ENCODE data around the gene SERHL2.
"Not testable (repeated sequence)": the region's sequence is repeated elsewhere in the genome, so short reads cannot be mapped to it uniquely, and the experiment has no call there.

SERHL2 gene

DNA sequence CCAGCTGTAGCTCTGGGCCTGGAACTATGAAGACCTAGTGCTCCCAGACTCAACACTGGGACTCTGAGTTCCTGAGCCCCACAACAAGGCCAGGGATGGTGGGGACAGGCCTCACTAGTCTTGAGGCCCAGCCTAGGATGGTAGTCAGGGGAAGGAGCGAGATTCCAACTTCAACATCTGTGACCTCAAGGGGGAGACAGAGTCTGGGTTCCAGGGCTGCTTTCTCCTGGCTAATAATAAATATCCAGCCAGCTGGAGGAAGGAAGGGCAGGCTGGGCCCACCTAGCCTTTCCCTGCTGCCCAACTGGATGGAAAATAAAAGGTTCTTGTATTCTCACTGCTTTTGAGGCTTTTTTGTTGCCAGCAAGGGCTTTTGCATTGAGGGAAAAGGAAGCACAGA lies 20.3 kb downstream of the SERHL2 start:
- DNase-seq (ENCODE audit: low read depth) = not testable (repeated sequence)

DNA sequence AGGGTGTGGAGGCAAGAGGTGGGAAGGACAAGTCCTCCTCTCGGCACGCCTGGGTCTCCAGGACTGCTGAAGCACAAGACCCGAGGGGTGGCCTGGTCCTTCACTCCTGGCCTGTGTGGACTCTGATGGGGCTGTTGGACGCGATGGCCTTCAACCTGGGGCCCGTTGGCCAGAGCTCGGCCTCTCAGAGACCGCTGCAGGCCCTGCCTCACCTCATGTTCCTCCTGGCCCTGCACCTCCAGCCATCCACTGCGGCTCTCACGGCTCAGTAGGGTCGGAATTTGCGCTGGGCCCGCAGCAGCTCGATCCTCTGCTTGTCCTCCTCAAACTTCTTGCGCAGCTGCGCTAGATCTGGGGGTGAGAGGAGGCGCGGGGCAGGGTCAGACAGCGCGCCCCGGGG lies 20.7 kb downstream of the SERHL2 start:
- not testable (repeated sequence) for DNase-seq (ENCODE audit: low read depth)

- DNase-seq (ENCODE audit: low read depth) = not testable (repeated sequence)
Observed at GRCh38 chr22:42575996-42576574, 22.3 kb downstream of the SERHL2 start.

GRCh38 chr22:42577141-42577540 lies 23.4 kb downstream of the SERHL2 start:
- DNase-seq (ENCODE audit: low read depth) = not testable (repeated sequence)

DNA sequence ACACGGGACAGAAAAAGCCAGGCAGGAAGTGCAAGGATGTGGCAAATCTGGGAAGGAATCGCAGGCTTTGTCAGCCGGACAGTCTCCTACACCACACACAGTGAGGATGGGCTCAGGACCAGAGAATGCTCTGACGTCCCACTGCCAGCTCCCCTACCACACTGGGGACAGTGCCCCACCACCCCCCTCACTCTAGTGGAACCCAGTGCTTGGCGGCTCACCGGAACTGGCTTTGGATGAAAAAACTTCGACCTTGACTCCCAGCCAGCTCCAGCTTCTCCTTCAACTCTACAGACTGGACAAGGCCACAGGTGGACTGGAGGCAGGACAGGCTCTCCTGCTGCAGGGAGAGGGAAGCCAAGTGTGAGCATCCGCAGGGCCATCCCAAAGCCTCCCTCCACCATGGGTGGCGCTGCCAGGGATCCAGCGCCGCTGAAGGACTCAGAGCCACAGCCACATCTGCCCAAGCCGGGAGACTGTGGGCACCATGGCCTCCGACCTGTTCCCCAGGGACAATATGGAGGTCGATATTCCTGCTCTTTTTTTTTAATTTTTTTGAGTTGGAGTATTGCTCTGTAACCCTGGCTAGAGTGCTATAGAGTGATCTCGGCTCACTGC lies 24.0 kb downstream of the SERHL2 start:
- no peak for DNase-seq (ENCODE audit: low read depth)

- not testable (repeated sequence) for DNase-seq (ENCODE audit: low read depth)
Observed at GRCh38 chr22:42580040-42580439, 26.3 kb downstream of the SERHL2 start.

- not testable (repeated sequence) for DNase-seq (ENCODE audit: low read depth)
Observed at GRCh38 chr22:42581194-42581761, 27.5 kb downstream of the SERHL2 start.

DNA sequence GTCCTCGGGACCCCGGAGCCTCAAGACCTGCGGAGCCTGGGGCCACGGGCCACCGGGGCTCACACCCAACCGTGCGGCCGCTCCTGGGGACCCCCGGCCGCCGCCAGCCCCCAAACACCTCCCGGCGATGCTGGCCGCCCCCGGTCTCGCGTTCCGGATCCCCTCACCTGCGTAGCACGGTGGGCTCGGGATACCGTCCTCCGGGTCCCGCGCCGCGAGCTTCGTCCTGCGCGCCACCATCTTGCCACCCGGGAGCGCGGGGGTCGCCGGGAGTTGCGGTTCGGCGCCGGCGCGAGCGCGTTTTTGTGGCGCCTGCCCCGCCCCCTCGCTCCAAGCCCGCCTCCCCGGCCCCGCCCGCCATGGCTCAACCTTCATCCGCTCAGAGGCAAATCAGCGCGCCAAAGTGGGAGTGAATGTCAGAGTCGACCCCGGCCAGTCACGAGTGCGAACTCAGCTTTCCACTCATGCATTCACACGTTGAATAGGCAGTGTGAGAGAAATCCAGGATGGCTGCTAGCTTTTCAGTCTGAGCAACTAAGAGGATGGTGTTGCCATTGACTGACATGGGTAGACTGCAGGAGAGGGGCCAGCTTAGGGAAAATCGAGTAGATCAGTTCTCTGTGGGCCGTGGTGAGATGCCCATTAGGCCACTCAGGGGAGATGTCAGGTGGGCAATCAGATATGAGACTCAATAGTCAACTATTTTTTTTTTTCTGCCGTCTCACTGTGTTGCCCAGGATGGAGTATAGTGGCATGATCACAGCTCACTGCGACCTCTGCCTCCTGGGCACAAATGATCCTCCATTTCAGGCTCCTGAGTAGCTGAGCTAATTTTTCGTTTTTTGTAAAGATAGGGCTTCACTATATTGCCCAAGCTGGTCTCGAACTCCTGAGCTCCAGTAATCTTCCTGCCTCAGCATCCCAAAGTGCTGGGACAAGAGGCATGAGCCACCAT lies 28.3 kb downstream of the SERHL2 start:
- peak; percentile 36 for DNase-seq (ENCODE audit: low read depth)

- DNase-seq (ENCODE audit: low read depth) = no peak
Observed at GRCh38 chr22:42582987-42583386, 29.2 kb downstream of the SERHL2 start.

DNA sequence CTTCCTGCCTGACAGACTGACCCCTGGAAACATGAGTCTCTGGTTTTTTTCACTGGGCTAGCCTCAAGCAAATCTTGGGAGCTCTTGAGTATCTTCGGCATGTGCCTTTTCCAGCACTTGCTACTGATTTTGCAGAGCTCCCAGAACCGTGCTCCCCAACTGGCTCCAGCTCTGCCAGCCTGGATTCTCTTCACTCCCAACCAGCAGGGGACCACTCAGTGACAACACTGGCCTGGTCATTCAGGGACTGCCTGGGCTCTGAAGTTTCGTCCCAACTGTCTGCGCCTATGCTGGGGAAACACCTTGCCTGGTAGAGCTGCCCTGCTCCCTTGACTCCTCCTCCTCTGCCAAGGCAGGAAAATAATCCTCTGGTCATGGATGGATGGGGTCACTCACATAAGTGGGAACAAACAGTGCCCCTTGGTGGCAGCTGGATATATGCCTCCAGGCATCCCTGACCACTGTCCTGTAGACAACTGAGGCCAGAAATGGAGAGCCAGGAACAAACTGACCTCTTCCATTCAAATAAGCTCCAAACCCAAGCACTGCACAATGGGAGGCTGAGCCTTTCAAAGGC lies 30.7 kb downstream of the SERHL2 start:
- DNase-seq (ENCODE audit: low read depth) = no peak

DNA sequence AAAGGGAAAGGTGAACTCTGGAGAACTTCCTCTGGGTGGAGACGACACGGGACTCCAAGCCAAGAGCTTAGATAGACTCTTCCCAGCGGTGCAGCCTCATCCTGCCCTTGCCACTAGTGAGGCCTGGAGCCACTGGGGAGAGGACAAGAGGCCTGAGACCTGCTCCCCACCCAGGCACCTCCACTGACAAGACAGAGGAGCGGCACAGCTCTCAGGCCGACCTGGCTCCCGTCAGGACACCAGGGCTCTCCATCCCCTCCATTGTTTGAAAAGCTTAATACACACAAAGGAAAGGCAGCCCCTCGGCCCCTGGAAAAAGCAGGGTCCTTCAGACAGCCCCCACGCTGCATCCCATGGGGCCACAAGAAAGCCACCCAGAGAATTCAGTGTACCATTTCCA lies 31.3 kb downstream of the SERHL2 start:
- DNase-seq (ENCODE audit: low read depth) = no peak

DNA sequence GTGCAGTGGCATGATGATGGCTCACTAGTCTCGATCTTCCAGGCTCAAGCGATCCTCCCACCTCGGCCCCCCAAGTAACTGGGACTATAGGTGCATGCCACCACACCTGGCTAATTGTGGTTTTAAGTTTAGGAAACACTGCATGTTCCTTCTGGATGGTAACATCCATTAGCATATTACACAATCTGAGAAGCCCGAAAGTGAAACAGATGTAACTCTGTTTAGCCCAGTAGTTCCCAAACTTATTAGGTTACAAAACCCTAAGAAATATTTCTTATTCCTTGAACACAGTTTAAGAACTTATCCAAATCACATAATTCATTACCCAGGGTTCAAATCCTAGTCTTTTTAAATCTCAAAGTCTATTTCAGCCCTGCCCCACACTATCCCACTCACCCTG lies 32.6 kb downstream of the SERHL2 start:
- DNase-seq (ENCODE audit: low read depth) = no peak

GRCh38 chr22:42587588-42588175 lies 33.9 kb downstream of the SERHL2 start:
- no peak for DNase-seq (ENCODE audit: low read depth)

- DNase-seq (ENCODE audit: low read depth) = no peak
Observed at GRCh38 chr22:42591987-42592386, 38.2 kb downstream of the SERHL2 start.

- DNase-seq (ENCODE audit: low read depth) = no peak
Observed at GRCh38 chr22:42595434-42595833, 41.7 kb downstream of the SERHL2 start.

- no peak for DNase-seq (ENCODE audit: low read depth)
Observed at GRCh38 chr22:42596336-42596735, 42.6 kb downstream of the SERHL2 start.

DNA sequence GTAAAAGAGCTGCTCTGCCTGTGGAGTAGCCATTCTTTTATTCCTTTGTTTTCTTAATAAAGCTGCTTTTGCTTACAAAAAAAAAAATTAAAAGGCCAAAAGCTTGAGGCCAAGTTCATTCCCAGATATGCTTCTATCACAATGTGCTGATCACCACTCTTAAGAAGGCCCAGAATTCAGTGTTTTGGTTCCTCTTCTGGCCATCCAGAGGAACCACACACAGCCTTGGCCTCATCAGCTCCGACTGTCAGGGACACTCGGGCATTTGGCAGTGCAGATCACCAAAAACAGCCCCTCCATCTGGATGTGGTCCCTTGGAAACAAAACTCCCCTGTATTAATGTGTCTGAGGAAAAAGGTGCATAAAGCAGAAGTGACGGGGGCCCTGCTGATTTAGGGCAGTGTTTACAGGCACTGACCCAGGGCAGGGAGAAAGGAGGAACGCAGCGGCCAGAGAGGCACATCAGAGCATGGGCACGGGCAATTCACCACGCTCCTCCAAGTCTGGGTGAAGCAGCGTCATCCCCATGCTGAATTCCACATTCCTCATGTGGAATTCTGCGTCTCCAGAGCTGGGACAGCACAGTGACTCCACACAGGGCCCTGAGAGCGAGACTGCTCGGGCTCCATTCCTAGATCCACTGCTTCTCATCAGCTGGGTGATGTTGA lies 43.2 kb downstream of the SERHL2 start:
- no peak for DNase-seq (ENCODE audit: low read depth)

- DNase-seq (ENCODE audit: low read depth) = no peak
Observed at GRCh38 chr22:42601879-42602465, 48.2 kb downstream of the SERHL2 start.

DNA sequence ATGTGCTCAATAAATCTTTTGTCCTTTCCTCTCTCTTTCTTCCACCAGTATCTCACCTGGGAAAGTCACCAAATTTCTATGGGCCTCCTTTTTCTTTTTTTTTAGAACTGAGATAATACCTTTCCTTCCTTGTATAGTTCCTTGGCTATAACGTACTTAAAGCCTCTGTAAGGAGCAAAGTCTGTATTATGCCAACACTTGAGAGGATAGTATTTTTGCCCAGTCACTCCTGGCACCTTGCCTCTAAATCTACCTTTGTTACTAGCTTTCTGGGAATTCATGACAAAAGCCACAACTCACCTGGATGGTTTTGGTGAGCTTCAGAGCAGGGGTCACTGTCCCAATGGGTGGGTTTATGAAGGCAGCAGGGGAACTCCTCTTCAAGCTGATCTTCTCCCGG lies 48.7 kb downstream of the SERHL2 start:
- no peak for DNase-seq (ENCODE audit: low read depth)

- DNase-seq (ENCODE audit: low read depth) = no peak
Observed at GRCh38 chr22:42603427-42603826, 49.7 kb downstream of the SERHL2 start.

GRCh38 chr22:42604403-42604802 lies 50.6 kb downstream of the SERHL2 start:
- DNase-seq (ENCODE audit: low read depth) = no peak
